Tibial nerve (tissue), 4 donors: ENCODE results near the gene SLC5A11. TPM values are rescaled to one million over a fixed set of nuclear protein-coding genes. Genes with fewer than 3 reads are reported as not detected.
"Not testable (repeated sequence)": the region's sequence is repeated elsewhere in the genome, so short reads cannot be mapped to it uniquely, and the experiment has no call there.

ENCODE experiments used
- DNase-seq, 2 donors: peaks; one replicate each; pipeline ENCODE4 v3.0.0-alpha.2; 2019; ENCODE audit warnings: low spot score in 2 of 2
- H3K27ac ChIP-seq, 4 donors: fragments of 200-600 bp; sonication (generic) in 3 of 4; one replicate each; pipeline ENCODE4 v1.5.1; 2017 to 2019; ENCODE audit warnings: mild to moderate bottlenecking in 1 of 4
- H3K27me3 ChIP-seq, 2 donors: fragments of 200-600 bp; sonication (generic) in 1 of 2; one replicate each; pipeline versions ENCODE4 v1.5.1 to v1.6.0; 2017 to 2019
- H3K36me3 ChIP-seq, 3 donors: fragments of 200-600 bp; sonication (generic); one replicate each; pipeline ENCODE4 v1.5.1; 2018 to 2019
- H3K4me1 ChIP-seq, 4 donors: fragments of 200-600 bp; sonication (generic) in 3 of 4; one replicate each; pipeline ENCODE4 v1.5.1; 2017 to 2019
- H3K4me3 ChIP-seq, 4 donors: fragments of 200-600 bp; sonication (generic) in 3 of 4; one replicate each; pipeline ENCODE4 v1.5.1; 2017 to 2019; ENCODE audit warnings: mild to moderate bottlenecking in 1 of 4, moderate library complexity in 1 of 4
- H3K9me3 ChIP-seq, 4 donors: fragments of 200-600 bp; sonication (generic) in 3 of 4; one replicate each; pipeline ENCODE4 v1.5.1; 2017 to 2019
- CTCF ChIP-seq, 5 experiments: fragments of 200-600 bp in 3 of 5; fragments of 450-650 bp in 2 of 5; sonication (generic) in 3 of 5; IDR thresholded peaks; one replicate each; pipeline ENCODE4 v1.5.1; 2016 to 2019; ENCODE audit warnings: antibody characterized with exemption in 5 of 5, mild to moderate bottlenecking in 3 of 5, moderate library complexity in 2 of 5
- EP300 ChIP-seq, 2 donors: sonication (generic); formaldehyde crosslinking; IDR thresholded peaks; one replicate each; pipeline ENCODE4 v1.6.1; 2017; ENCODE audit warnings: antibody characterized with exemption in 2 of 2, mild to moderate bottlenecking in 1 of 2
- POLR2A ChIP-seq, 2 donors: fragments of 450-650 bp; IDR thresholded peaks; one replicate each; pipeline ENCODE4 v1.6.1; 2017; ENCODE audit warnings: antibody characterized with exemption in 2 of 2, mild to moderate bottlenecking in 2 of 2, moderate library complexity in 2 of 2
- WGBS, 2 donors: methylation state at CpG; one replicate each; pipeline ENCODE4 v1.1.5; 2018; 5-methylcytosine and 5-hydroxymethylcytosine counted together
- total RNA-seq, 4 donors: library from RNA; depleted of rRNA; stranded (reverse); fragments of >200 nt; gene quantifications; one replicate each; pipeline ENCODE4 v1.1.0, GENCODE V29; 2016

Gene SLC5A11
- total RNA-seq, 4 donors from 2014 or later = not detected

- Histone ChIP-seq H3K9me3 (no peaks in the 10 kb centered on the region), H3K4me1 (peaks cover 0 to 6% (median 0%) of the 10 kb centered on the region in 4 donors), H3K27me3 (no peaks in the 10 kb centered on the region), H3K36me3 (no peaks in the 10 kb centered on the region), H3K27ac (no peak overlapping the region), H3K4me3 (no peak overlapping the region)
- no peak for DNase-seq
- no peak for TF ChIP-seq POLR2A (IDR thresholded peaks at IDR 0.05)
- no peak for TF ChIP-seq CTCF (IDR thresholded peaks at IDR 0.05)
- no peak for TF ChIP-seq EP300 (IDR thresholded peaks at IDR 0.05)
- WGBS, 2 donors = 54 to 56% methylated on average over 8 of the region's 8 CpGs
These were observed 6.5 kb downstream of the SLC5A11 start for GRCh38 chr16:24852281-24852721.

- Histone ChIP-seq H3K27ac (no peak overlapping the region), H3K4me1 (peaks cover 0 to 6% (median 0%) of the 10 kb centered on the region in 4 donors), H3K9me3 (no peaks in the 10 kb centered on the region), H3K36me3 (no peaks in the 10 kb centered on the region), H3K4me3 (no peak overlapping the region), H3K27me3 (no peaks in the 10 kb centered on the region)
- TF ChIP-seq CTCF (IDR thresholded peaks at IDR 0.05) = no peak
- WGBS, 2 donors = 76 to 86% methylated on average over 8 of the region's 8 CpGs
- no peak for DNase-seq
These were observed 7.5 kb downstream of the SLC5A11 start for GRCh38 chr16:24853169-24853824.

GRCh38 chr16:24853830-24854229 lies 8.1 kb downstream of the SLC5A11 start:
- Histone ChIP-seq H3K4me1 (peaks cover 0 to 6% (median 0%) of the 10 kb centered on the region in 4 donors), H3K36me3 (no peaks in the 10 kb centered on the region), H3K27me3 (no peaks in the 10 kb centered on the region), H3K9me3 (no peaks in the 10 kb centered on the region), H3K4me3 (no peak overlapping the region), H3K27ac (no peak overlapping the region)
- WGBS, 2 donors = 16 to 19% methylated on average over 18 of the region's 18 CpGs
- no peak for DNase-seq
- TF ChIP-seq POLR2A (IDR thresholded peaks at IDR 0.05) = no peak
- no peak for TF ChIP-seq CTCF (IDR thresholded peaks at IDR 0.05)
- TF ChIP-seq EP300 (IDR thresholded peaks at IDR 0.05) = no peak

- Histone ChIP-seq H3K27ac (no peak overlapping the region), H3K36me3 (no peaks in the 10 kb centered on the region), H3K4me3 (no peak overlapping the region), H3K4me1 (peaks cover 0 to 6% (median 0%) of the 10 kb centered on the region in 4 donors), H3K9me3 (no peaks in the 10 kb centered on the region), H3K27me3 (no peaks in the 10 kb centered on the region)
- DNase-seq = no peak
- TF ChIP-seq EP300 (IDR thresholded peaks at IDR 0.05) (no peak), POLR2A (IDR thresholded peaks at IDR 0.05) (no peak), CTCF (IDR thresholded peaks at IDR 0.05) (no peak)
These were observed 8.9 kb downstream of the SLC5A11 start for GRCh38 chr16:24854607-24855171.

- TF ChIP-seq EP300 (IDR thresholded peaks at IDR 0.05) (no peak), CTCF (IDR thresholded peaks at IDR 0.05) (no peak), POLR2A (IDR thresholded peaks at IDR 0.05) (no peak)
- Histone ChIP-seq H3K36me3 (no peaks in the 10 kb centered on the region), H3K4me1 (peaks cover 0 to 6% (median 0%) of the 10 kb centered on the region in 4 donors), H3K9me3 (no peaks in the 10 kb centered on the region), H3K27ac (no peak overlapping the region), H3K4me3 (no peak overlapping the region), H3K27me3 (no peaks in the 10 kb centered on the region)
- no peak for DNase-seq
- WGBS, 2 donors = 74 to 81% methylated on average over 5 of the region's 5 CpGs
These were observed 9.9 kb downstream of the SLC5A11 start for GRCh38 chr16:24855678-24856077.

GRCh38 chr16:24856871-24857270 lies 11.1 kb downstream of the SLC5A11 start:
- H3K4me1 ChIP-seq, DNase-seq, H3K27me3 ChIP-seq, H3K27ac ChIP-seq, H3K9me3 ChIP-seq, H3K36me3 ChIP-seq, H3K4me3 ChIP-seq: not testable (repeated sequence)
- WGBS, 2 donors = 64 to 84% methylated on average over 8 of the region's 8 CpGs
